H1 (cell line): ENCODE measurements around the gene SFTPA2. TPM values are rescaled to one million over a fixed set of nuclear protein-coding genes. Genes with fewer than 3 reads are reported as not detected.
"Not testable (repeated sequence)": the region's sequence is repeated elsewhere in the genome, so short reads cannot be mapped to it uniquely, and the experiment has no call there.

Experiments used
- CTCF ChIA-PET: fragments of 300-600 bp; sonication (Branson Sonifier 250); formaldehyde crosslinking; loops from one replicate; lab custom pipeline; 2021; ENCODE audit not compliant: partially characterized antibody; lab: Charles Lee
- POLR2A ChIA-PET: fragments of 300-600 bp; sonication (Branson Sonifier 250); formaldehyde crosslinking; loops from one replicate; lab custom pipeline; 2021; ENCODE audit warnings: inconsistent platforms; ENCODE audit not compliant: partially characterized antibody; lab: Charles Lee
- DNase-seq, 2 experiments: peaks; one replicate each; pipeline versions ENCODE4 v3.0.0 to v3.0.0-alpha.2; 2010 to 2022; ENCODE audit warnings: low spot score in 2 of 2, low read depth in 1 of 2, mixed read lengths in 1 of 2
- FAIRE-seq: peaks from 2 replicates; lab custom pipeline; 2011; peaks lifted over from hg19 to GRCh38; lab: Jason Lieb, UNC
- H2AFZ ChIP-seq: 2 replicates; pipeline ENCODE4 v1.8.1; 2012; ENCODE audit warnings: low read length, inconsistent platforms
- H2AK5ac ChIP-seq: 2 replicates; pipeline ENCODE4 v1.6.1; 2013; ENCODE audit warnings: low read depth, low read length
- H2BK120ac ChIP-seq: replicated peaks from 2 replicates; pipeline ENCODE3; 2013; ENCODE audit warnings: low read depth, low read length, inconsistent platforms
- H2BK12ac ChIP-seq: 2 replicates; pipeline ENCODE4 v1.6.1; 2013; ENCODE audit warnings: low read depth, low read length
- H2BK15ac ChIP-seq: 2 replicates; pipeline ENCODE4 v1.6.1; 2013; ENCODE audit warnings: low read length
- H2BK20ac ChIP-seq: 2 replicates; pipeline ENCODE4 v1.6.1; 2013; ENCODE audit warnings: low read length
- H2BK5ac ChIP-seq: 2 replicates; pipeline ENCODE4 v1.6.1; 2013; ENCODE audit warnings: low read depth, low read length
- H3K14ac ChIP-seq: 2 replicates; pipeline ENCODE4 v1.6.1; 2013; ENCODE audit warnings: inconsistent platforms; ENCODE audit not compliant: insufficient read length
- H3K18ac ChIP-seq: 2 replicates; pipeline ENCODE4 v1.6.1; 2013; ENCODE audit warnings: low read length; ENCODE audit errors: extremely low read depth
- H3K23ac ChIP-seq: 2 replicates; pipeline ENCODE4 v1.6.1; 2013; ENCODE audit warnings: inconsistent platforms; ENCODE audit not compliant: insufficient read length
- H3K23me2 ChIP-seq: 2 replicates; pipeline ENCODE4 v1.6.1; 2013; ENCODE audit warnings: low read depth, low read length
- H3K27ac ChIP-seq: 2 replicates; pipeline ENCODE4 v1.6.1; 2011; ENCODE audit warnings: low read depth, low read length, inconsistent platforms
- H3K27me3 ChIP-seq, 4 experiments: replicated peaks in 1 of 4; 1 replicate in 1 of 4; 2 replicates in 3 of 4; pipeline versions ENCODE4 v1.6.1 to v1.8.1; 2011 to 2013; ENCODE audit warnings: low read length in 3 of 4, mild to moderate bottlenecking in 3 of 4, inconsistent platforms in 2 of 4, mixed read lengths in 2 of 4, moderate library complexity in 1 of 4; ENCODE audit not compliant: control insufficient read depth in 3 of 4, insufficient read depth in 3 of 4; ENCODE audit errors: extremely low read depth in 1 of 4
- H3K36me3 ChIP-seq, 4 experiments: 2 replicates each; pipeline versions ENCODE4 v1.6.1 to v1.8.1; 2011 to 2013; ENCODE audit warnings: mild to moderate bottlenecking in 4 of 4, low read length in 3 of 4, moderate library complexity in 2 of 4, control low read depth in 1 of 4, inconsistent platforms in 1 of 4; ENCODE audit not compliant: insufficient read depth in 4 of 4, control insufficient read depth in 2 of 4
- H3K4ac ChIP-seq: replicated peaks from 2 replicates; pipeline ENCODE3; 2013; ENCODE audit warnings: low read length, low read depth, mixed read lengths, inconsistent platforms; ENCODE audit not compliant: insufficient read length
- H3K4me1 ChIP-seq, 4 experiments: replicated peaks in 1 of 4; 1 replicate in 1 of 4; 2 replicates in 3 of 4; pipeline versions ENCODE4 v1.6.1 to v1.8.1; 2011 to 2013; ENCODE audit warnings: low read length in 3 of 4, inconsistent platforms in 2 of 4, mixed read lengths in 1 of 4; ENCODE audit not compliant: insufficient read depth in 4 of 4, control insufficient read depth in 3 of 4
- H3K4me2 ChIP-seq, 2 experiments: 2 replicates each; pipeline versions ENCODE4 v1.6.1 to v1.8.1; 2011 to 2013; ENCODE audit warnings: low read depth in 2 of 2, low read length in 2 of 2, control low read depth in 1 of 2, inconsistent platforms in 1 of 2, mild to moderate bottlenecking in 1 of 2; ENCODE audit not compliant: insufficient read depth in 1 of 2
- H3K4me3 ChIP-seq, 4 experiments: fragments of 200-600, 300-600 bp in 1 of 4; sonication (generic), shearing (Covaris generic), sonication (Bioruptor Twin) in 1 of 4; 2 replicates each; pipeline versions ENCODE4 v1.5.1 to v1.8.1; 2011 to 2016; ENCODE audit warnings: low read length in 4 of 4, low read depth in 3 of 4, control low read depth in 2 of 4, inconsistent platforms in 2 of 4, mild to moderate bottlenecking in 2 of 4, mixed read lengths in 1 of 4, moderate library complexity in 1 of 4; ENCODE audit not compliant: insufficient read depth in 2 of 4; ENCODE audit errors: extremely low read depth in 1 of 4
- H3K56ac ChIP-seq: replicated peaks from 2 replicates; pipeline ENCODE3; 2013; ENCODE audit warnings: low read depth, mild to moderate bottlenecking, mixed read lengths, low read length, inconsistent platforms; ENCODE audit not compliant: insufficient read length
- H3K79me1 ChIP-seq: 2 replicates; pipeline ENCODE4 v1.6.1; 2013; ENCODE audit warnings: low read depth, low read length, control low read depth
- H3K79me2 ChIP-seq, 2 experiments: 2 replicates each; pipeline versions ENCODE4 v1.6.1 to v1.8.1; 2012 to 2013; ENCODE audit warnings: low read length in 2 of 2, mild to moderate bottlenecking in 2 of 2, inconsistent platforms in 1 of 2; ENCODE audit not compliant: insufficient read depth in 2 of 2, control insufficient read depth in 1 of 2
- H3K9ac ChIP-seq, 4 experiments: replicated peaks in 1 of 4; 1 replicate in 1 of 4; 2 replicates in 3 of 4; pipeline versions ENCODE4 v1.6.1 to v1.8.1; 2011 to 2013; ENCODE audit warnings: low read depth in 3 of 4, low read length in 3 of 4, control low read depth in 2 of 4, mild to moderate bottlenecking in 2 of 4, moderate library complexity in 2 of 4, inconsistent platforms in 1 of 4; ENCODE audit errors: extremely low read depth in 1 of 4
- H3K9me3 ChIP-seq, 2 experiments: 2 replicates each; pipeline versions ENCODE4 v1.6.1 to v1.8.1; 2012 to 2013; ENCODE audit warnings: mild to moderate bottlenecking in 2 of 2, moderate library complexity in 2 of 2, control low read depth in 1 of 2, inconsistent platforms in 1 of 2, low read depth in 1 of 2, low read length in 1 of 2, mixed read lengths in 1 of 2; ENCODE audit not compliant: insufficient read depth in 2 of 2
- H4K20me1 ChIP-seq, 2 experiments: replicated peaks in 1 of 2; 2 replicates each; pipeline versions ENCODE3 to v1.8.1; 2011 to 2013; ENCODE audit warnings: inconsistent platforms in 2 of 2, low read length in 2 of 2, mild to moderate bottlenecking in 1 of 2; ENCODE audit not compliant: insufficient read depth in 2 of 2, control insufficient read depth in 1 of 2
- H4K5ac ChIP-seq: 2 replicates; pipeline ENCODE4 v1.6.1; 2013; ENCODE audit warnings: low read length, low read depth, mixed read lengths, inconsistent platforms; ENCODE audit not compliant: insufficient read length
- H4K8ac ChIP-seq: 2 replicates; pipeline ENCODE4 v1.8.0; 2013; ENCODE audit warnings: mild to moderate bottlenecking, moderate library complexity, low read length, inconsistent platforms; ENCODE audit not compliant: insufficient read depth; ENCODE audit errors: extremely low read depth
- H4K91ac ChIP-seq: replicated peaks from 2 replicates; pipeline ENCODE3; 2013; ENCODE audit warnings: low read length, mixed read lengths, inconsistent platforms; ENCODE audit not compliant: insufficient read length
- WGBS, 2 experiments: shearing (Covaris generic) in 1 of 2; methylation state at CpG; one replicate each; pipeline versions ENCODE4 v1.1.6 to v1.1.7; 2013 to 2015; ENCODE audit warnings: low lambda C conversion rate in 2 of 2, mixed read lengths in 2 of 2, inconsistent platforms in 1 of 2, low coverage in 1 of 2, missing lambda C conversion rate in 1 of 2; ENCODE audit not compliant: insufficient replicate concordance in 2 of 2, insufficient coverage in 1 of 2, insufficient read length in 1 of 2; ENCODE audit errors: extremely low coverage in 1 of 2, missing lambda C conversion rate in 1 of 2; 5-methylcytosine and 5-hydroxymethylcytosine counted together
- polyA plus RNA-seq, 7 experiments: library from polyadenylated mRNA; depleted of rRNA in 3 of 7; stranded (reverse) in 5 of 7; unstranded in 2 of 7; fragments of >200 nt in 5 of 7; fragments of 200-250 nt in 2 of 7; gene quantifications; 1 replicate in 5 of 7; 2 replicates in 1 of 7; 4 replicates in 1 of 7; pipeline versions ENCODE4 v1.2.1 to v1.2.3, GENCODE V29; 2011 to 2013; ENCODE audit warnings: missing spikeins in 2 of 7, mixed read lengths in 2 of 7
- total RNA-seq: library from RNA; stranded (reverse); fragmentation: NEBNext Ultra II Directional; extraction: Animal tissue kit (Norgen Biotek cat#: 25700); gene quantifications from 2 replicates; pipeline ENCODE4 v1.2.1, GENCODE V29; 2021

SFTPA2 gene
- total and polyA plus RNA-seq, 2 of the 8 experiments (the other 6 are each of a cell fraction or from before 2014, with no cell fraction given) = not detected

- H3K4me1 ChIP-seq, H2BK20ac ChIP-seq, H3K18ac ChIP-seq, H3K4me3 ChIP-seq, FAIRE-seq, H3K9me3 ChIP-seq, H2BK120ac ChIP-seq, H3K23me2 ChIP-seq, H3K27ac ChIP-seq, H2AFZ ChIP-seq, H2BK12ac ChIP-seq, H3K9ac ChIP-seq, H2BK5ac ChIP-seq, H2BK15ac ChIP-seq, DNase-seq, H3K79me2 ChIP-seq, H4K91ac ChIP-seq, H4K8ac ChIP-seq, H3K36me3 ChIP-seq, POLR2A ChIA-PET, H3K4ac ChIP-seq, H3K4me2 ChIP-seq, H3K23ac ChIP-seq, H3K27me3 ChIP-seq, H3K56ac ChIP-seq, H3K79me1 ChIP-seq, H2AK5ac ChIP-seq, H4K5ac ChIP-seq, H4K20me1 ChIP-seq, H3K14ac ChIP-seq: not testable (repeated sequence)
- CTCF ChIA-PET = interaction anchor here (0.6 kb wide), 1 partner anchor 60 kb away, joined by 3 read pairs; no protein-coding TSS in a partner anchor
- 82% methylated on average over 4 of the region's 4 CpGs; no CpG with 5 or more reads in 1 of the 2 experiments for WGBS, 2 experiments
Observed at GRCh38 chr10:79528261-79528660, 31.9 kb downstream of the SFTPA2 start.

DNA sequence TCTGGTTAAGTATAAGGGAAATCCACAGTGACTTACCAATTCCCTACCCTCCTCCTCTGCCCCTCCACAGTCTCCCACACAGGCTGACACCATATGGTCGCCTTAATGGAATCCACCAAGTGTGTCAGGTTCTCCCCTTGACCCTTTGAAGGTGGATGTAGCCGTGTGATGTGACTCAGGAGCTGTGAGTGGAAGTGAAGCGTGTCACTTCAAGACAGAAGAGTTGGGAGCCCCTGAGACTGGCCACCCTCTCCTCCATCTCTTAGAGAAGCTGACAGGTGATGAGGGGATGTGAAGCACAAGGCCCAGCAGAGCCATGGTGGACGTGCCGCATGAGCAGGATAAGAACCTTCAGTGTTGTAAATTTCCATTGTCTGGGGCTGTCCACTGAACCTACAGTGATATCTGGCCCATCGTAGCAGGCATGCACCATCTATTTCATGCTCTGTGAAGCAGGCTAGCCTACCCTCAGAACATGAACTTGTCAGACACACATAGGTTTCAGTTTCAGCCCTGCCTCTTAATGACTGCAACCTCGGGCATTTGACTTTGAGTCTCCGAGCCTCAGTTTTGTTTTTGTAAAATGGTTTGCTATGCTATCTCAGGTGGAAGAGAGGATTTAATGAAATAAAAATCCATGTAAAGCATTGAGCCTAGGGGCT, 35.0 kb downstream of the SFTPA2 start:
- H3K4me1 ChIP-seq, POLR2A ChIA-PET: not testable (repeated sequence)
- 82% methylated on average over 5 of the region's 8 CpGs; no CpG with 5 or more reads in 1 of the 2 experiments for WGBS, 2 experiments

More for the DNA sequence above, 35.0 kb downstream of the SFTPA2 start:
- H3K23me2 ChIP-seq, H4K91ac ChIP-seq, H3K9ac ChIP-seq, H3K4me3 ChIP-seq, H3K14ac ChIP-seq, FAIRE-seq, H3K4ac ChIP-seq, H3K23ac ChIP-seq, H3K4me2 ChIP-seq, H4K5ac ChIP-seq, H3K18ac ChIP-seq, H4K8ac ChIP-seq, H3K27me3 ChIP-seq, H3K56ac ChIP-seq, H2BK20ac ChIP-seq, H3K79me1 ChIP-seq, CTCF ChIA-PET, H3K27ac ChIP-seq, H2AFZ ChIP-seq, DNase-seq, H3K9me3 ChIP-seq, H3K36me3 ChIP-seq, H2AK5ac ChIP-seq, H2BK12ac ChIP-seq, H3K79me2 ChIP-seq, H2BK120ac ChIP-seq, H2BK15ac ChIP-seq, H2BK5ac ChIP-seq, H4K20me1 ChIP-seq: not testable (repeated sequence)
